ENCODE measurements around the gene XRCC3. TPM values are rescaled to one million over a fixed set of nuclear protein-coding genes. Genes with fewer than 3 reads are reported as not detected.

XRCC3 gene
- total and polyA plus RNA-seq, 8 donors: 9.2 to 26.0 (median 17.8) TPM

GRCh38 chr14:103685276-103686211 lies 29.7 kb downstream of the XRCC3 start:
- no peak for ATAC-seq
- no peak for TF ChIP-seq CTCF (IDR thresholded peaks at IDR 0.05)
- Histone ChIP-seq H3K9me3 (no peaks in the 10 kb centered on the region), H3K4me1 (no peaks in the 10 kb centered on the region), H3K27ac (no peak overlapping the region), H3K36me3 (peaks cover 0 to 95% of the 10 kb centered on the region in 2 donors), H3K4me3 (no peak overlapping the region), H3K27me3 (no peaks in the 10 kb centered on the region)
- no peak for DNase-seq
- intact Hi-C loops (cut with DNase I): no loop called here

GRCh38 chr14:103684871-103685270 lies 30.4 kb downstream of the XRCC3 start:
- H3K36me3 ChIP-seq: peaks cover 0 to 100% of the 10 kb centered on the region in 2 donors
- no peaks in the 10 kb centered on the region for H3K9me3 ChIP-seq
- intact Hi-C loops (cut with DNase I): no loop called here

GRCh38 chr14:103684471-103684870 lies 30.8 kb downstream of the XRCC3 start:
- H3K9me3 ChIP-seq: no peaks in the 10 kb centered on the region
- no peak for DNase-seq
- H3K36me3 ChIP-seq: peaks cover 2 to 100% of the 10 kb centered on the region in 2 donors
- no peak for TF ChIP-seq CTCF (IDR thresholded peaks at IDR 0.05)
- no peak for ATAC-seq
- H3K4me1 ChIP-seq: no peaks in the 10 kb centered on the region
- intact Hi-C loops (cut with DNase I): no loop called here
- H3K4me3 ChIP-seq: no peak overlapping the region
- H3K27me3 ChIP-seq: no peaks in the 10 kb centered on the region
- H3K27ac ChIP-seq: no peak overlapping the region

More at GRCh38 chr14:103684871-103685270, 30.4 kb downstream of the XRCC3 start:
- Histone ChIP-seq H3K4me3 (no peak overlapping the region), H3K27me3 (no peaks in the 10 kb centered on the region), H3K4me1 (no peaks in the 10 kb centered on the region), H3K27ac (no peak overlapping the region)
- ATAC-seq (no peak), DNase-seq (no peak)
- no peak for TF ChIP-seq CTCF (IDR thresholded peaks at IDR 0.05)

GRCh38 chr14:103683139-103683538 lies 32.1 kb downstream of the XRCC3 start:
- intact Hi-C loops (cut with DNase I): no loop called here
- Histone ChIP-seq H3K36me3 (peaks cover 3 to 100% of the 10 kb centered on the region in 2 donors), H3K4me3 (no peak overlapping the region), H3K27ac (no peak overlapping the region), H3K4me1 (no peaks in the 10 kb centered on the region), H3K27me3 (no peaks in the 10 kb centered on the region), H3K9me3 (no peaks in the 10 kb centered on the region)
- DNase-seq: no peak
- TF ChIP-seq CTCF (IDR thresholded peaks at IDR 0.05): no peak
- ATAC-seq: no peak

GRCh38 chr14:103680491-103681231 lies 34.6 kb downstream of the XRCC3 start:
- intact Hi-C loops (cut with DNase I): no loop called here
- no peak overlapping the region for H3K27ac ChIP-seq
- H3K4me1 ChIP-seq: no peaks in the 10 kb centered on the region
- no peak for TF ChIP-seq CTCF (IDR thresholded peaks at IDR 0.05)
- no peak overlapping the region for H3K4me3 ChIP-seq
- DNase-seq (no peak), ATAC-seq (no peak)
- peaks cover 8 to 100% of the 10 kb centered on the region in 2 donors for H3K36me3 ChIP-seq
- H3K9me3 ChIP-seq: no peaks in the 10 kb centered on the region
- H3K27me3 ChIP-seq: no peaks in the 10 kb centered on the region

Measured in left lung (tissue), 10 donors.